ENCODE measurements around the gene GAB2.
"Not testable (repeated sequence)": the region's sequence is repeated elsewhere in the genome, so short reads cannot be mapped to it uniquely, and the experiment has no call there.

GAB2 gene

GRCh38 chr11:78259777-78260487 lies 157.7 kb downstream of the GAB2 start:
- FAIRE-seq, result no peak
- no peak for DNase-seq (ENCODE audit: insufficient read length, low spot score)

DNA sequence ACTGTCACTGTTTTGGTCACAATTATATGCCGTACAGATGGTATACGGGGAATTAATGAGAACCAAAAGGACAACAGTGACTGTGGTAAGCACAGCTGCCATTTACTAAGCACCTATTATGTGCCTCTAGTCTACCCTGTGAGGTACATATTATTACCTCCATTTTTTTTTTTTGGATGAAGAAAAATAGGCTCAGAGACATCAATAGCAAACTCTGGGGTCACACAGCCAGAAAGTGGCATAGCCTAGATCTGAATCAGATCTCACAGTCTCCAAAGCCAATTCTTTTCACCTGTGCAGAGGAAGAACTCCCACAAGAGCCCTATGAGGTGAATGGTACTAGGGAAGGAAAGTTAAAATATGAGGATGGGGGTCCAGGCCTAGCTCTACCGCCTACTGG lies 160.0 kb downstream of the GAB2 start:
- no peak for FAIRE-seq
- no peak for DNase-seq (ENCODE audit: insufficient read length, low spot score)

GRCh38 chr11:78256962-78257361 lies 160.7 kb downstream of the GAB2 start:
- no peak for DNase-seq (ENCODE audit: insufficient read length, low spot score)
- FAIRE-seq, result no peak

DNA sequence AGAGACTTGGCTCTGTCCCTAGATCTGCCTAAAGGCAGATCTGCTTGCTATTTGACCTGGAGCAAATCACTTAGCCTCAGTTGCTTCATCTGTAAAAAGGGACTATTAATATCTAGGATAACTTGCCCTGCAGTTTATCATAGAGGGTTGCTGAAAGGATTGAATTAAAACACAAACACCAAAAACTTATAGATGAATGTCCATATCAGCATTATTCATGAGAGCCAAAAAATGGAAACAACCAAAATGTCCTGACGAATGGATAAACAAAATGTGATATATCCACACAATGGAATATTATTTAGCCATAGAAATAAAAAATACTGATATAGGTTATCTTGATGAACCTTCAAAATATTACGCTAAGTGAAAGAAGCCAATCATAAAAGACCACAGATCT lies 161.7 kb downstream of the GAB2 start:
- DNase-seq (ENCODE audit: insufficient read length, low spot score) (no peak), FAIRE-seq (no peak)

GRCh38 chr11:78254268-78254667 lies 163.4 kb downstream of the GAB2 start:
- no peak for DNase-seq (ENCODE audit: insufficient read length, low spot score)
- FAIRE-seq, result no peak

DNA sequence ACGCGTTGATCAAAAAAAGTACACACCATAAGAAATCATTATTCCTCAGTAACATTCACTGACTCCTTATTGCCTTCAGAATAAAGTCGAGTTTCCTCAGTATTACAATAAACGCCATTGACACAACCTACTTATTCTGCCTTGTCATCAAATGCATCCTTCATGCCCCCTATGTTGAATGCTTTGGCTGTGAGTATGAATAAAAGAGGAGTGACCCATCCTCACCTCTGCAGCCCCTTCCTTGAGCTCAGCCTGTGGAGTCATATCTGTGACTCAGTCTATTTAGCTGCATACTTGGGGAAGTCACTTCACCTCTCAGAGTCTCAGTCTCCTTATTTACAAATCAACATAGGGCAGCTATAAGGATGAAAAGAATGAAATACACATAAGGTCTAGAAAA lies 163.8 kb downstream of the GAB2 start:
- DNase-seq (ENCODE audit: insufficient read length, low spot score) (no peak), FAIRE-seq (no peak)

GRCh38 chr11:78251083-78251775 lies 166.4 kb downstream of the GAB2 start:
- no peak for DNase-seq (ENCODE audit: insufficient read length, low spot score)
- no peak for FAIRE-seq

DNA sequence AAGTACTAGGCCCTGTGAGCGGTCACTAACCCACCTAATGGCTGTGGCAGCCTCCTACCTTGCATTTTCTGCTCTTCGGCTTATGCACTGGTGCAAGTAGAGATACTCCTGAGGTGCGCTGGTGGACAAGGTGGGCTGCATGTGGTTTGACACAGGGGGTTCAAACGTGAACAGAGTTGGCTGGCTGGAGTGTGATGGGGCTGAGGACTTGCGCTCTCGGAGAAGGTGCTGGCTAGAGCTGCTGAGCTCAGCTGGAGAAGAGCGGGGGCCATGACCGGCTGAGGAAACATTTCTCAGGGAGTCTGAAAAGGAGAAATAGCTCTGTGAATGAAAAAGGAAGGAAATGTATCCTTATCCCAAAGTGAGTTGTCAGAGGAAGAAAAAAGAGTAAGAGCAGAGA lies 167.5 kb downstream of the GAB2 start:
- FAIRE-seq (no peak), DNase-seq (ENCODE audit: insufficient read length, low spot score) (no peak)

- no peak for DNase-seq (ENCODE audit: insufficient read length, low spot score)
- no peak for FAIRE-seq
These were observed 168.7 kb downstream of the GAB2 start for GRCh38 chr11:78248903-78249302.

DNA sequence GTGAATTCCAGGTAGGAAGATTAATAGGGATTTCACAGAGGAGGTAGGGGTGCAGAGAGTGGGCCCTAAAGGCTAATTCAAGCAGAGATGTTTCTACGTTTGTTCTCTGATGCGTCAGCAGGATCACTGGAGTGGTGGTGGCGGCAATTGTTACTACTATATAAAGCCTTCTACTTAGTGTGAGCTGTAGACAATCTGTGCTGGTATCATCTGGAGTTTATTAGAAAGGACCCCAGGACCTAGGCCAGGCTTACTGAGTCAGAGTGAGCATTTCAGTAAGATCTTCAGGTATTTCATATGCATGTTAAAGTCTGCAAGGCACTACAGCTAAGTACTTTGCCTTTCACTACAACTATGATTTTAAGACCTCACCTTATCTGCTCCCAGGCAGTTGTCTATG lies 169.4 kb downstream of the GAB2 start:
- DNase-seq (ENCODE audit: insufficient read length, low spot score) (no peak), FAIRE-seq (no peak)

GRCh38 chr11:78244546-78245255 lies 172.9 kb downstream of the GAB2 start:
- FAIRE-seq, result no peak
- no peak for DNase-seq (ENCODE audit: insufficient read length, low spot score)

DNA sequence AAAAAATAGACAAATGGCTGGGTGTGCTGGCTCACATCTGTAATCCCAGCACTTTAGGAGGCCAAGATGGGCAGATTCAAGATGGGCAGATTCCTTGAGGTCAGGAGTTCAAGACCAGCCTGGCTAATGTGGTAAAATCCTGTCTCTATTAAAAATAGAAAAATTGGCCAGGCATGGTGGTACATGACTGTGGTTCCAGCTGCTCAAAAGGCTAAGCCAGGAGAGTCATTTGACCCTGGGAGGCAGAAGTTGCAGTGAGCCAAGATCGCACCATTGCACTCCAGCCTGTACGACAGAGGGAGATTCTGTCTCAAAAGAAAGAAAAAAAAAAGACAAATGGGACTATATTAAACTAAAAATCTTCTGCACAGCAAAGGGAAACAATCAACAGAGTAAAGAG lies 173.5 kb downstream of the GAB2 start:
- DNase-seq (ENCODE audit: insufficient read length, low spot score) (no peak), FAIRE-seq (no peak)

DNA sequence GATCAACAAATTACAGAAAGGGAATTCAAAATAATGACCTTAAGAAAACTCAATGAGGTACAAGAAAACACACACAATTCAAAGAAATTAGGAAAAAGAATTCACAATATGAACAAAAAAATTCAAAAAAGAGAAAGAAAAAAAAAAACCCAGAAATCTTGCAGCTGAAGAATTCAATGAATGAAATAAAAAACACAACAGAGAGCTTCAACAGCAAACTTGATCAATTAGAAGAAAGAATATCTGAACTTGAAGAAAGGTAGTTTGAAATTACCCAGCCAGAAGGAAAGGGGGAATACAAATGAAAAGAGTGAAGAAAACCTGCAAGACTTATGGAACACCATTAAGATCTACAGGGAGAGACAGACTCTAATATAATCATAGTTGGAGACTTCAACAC lies 176.1 kb downstream of the GAB2 start:
- DNase-seq (ENCODE audit: insufficient read length, low spot score) (no peak), FAIRE-seq (no peak)

GRCh38 chr11:78239781-78240180 lies 177.8 kb downstream of the GAB2 start:
- no peak for DNase-seq (ENCODE audit: insufficient read length, low spot score)
- FAIRE-seq, result no peak

DNA sequence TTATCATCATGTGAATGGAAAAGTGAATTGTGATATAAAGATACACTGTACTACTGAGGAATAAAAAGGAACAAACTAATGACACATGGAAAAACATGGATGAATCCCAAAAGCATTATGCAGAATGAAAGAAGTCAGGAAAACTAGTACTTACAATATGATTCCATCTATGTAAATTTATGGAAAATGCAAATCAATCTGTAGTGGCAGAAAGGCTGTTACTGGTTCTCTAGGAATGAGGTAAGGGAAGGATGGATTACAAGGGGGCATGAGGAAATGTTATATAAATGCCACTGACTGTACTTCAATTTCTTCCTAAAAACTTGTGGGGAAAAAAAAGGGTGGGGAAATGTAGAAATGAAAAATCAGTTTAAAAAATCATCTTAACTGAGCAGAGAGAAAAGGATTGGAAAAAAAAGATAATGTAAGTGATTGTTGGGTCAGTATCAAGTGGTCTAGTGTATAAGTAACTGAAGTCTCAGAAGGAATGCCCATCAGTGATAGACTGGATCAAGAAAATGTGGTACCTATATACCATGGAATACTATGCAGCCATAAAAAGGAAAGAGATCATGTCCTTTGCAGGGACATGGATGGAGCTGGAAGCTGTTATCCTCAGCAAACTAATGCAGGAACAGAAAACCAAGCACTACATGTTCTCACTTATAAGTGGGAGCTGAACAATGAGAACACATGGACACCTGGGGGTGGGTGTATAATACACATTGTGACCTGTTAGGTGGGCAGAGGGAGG lies 180.2 kb downstream of the GAB2 start:
- DNase-seq (ENCODE audit: insufficient read length, low spot score), result no peak
- no peak for FAIRE-seq

DNA sequence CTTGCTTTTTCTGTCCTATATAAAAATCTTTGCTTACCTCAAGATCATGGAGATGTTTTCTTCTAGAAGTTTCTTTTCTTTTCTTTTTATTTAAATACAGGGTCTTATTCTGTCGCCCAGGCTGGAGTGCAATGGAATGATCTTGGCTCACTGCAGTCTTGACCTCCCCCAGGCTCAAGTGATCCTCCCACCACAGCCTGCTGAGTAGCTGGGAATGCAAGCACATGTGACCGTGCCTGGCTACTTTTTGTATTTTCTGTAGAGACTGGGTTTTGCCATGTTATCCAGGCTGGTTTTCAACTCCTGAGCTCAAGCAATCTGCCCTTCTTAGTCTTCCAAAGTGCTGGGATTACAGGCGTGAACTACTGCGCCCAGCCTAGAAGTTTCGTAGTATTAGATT lies 183.6 kb downstream of the GAB2 start:
- DNase-seq (ENCODE audit: insufficient read length, low spot score) (no peak), FAIRE-seq (no peak)

GRCh38 chr11:78233046-78233445 lies 184.6 kb downstream of the GAB2 start:
- not testable (repeated sequence) for FAIRE-seq; DNase-seq (ENCODE audit: insufficient read length, low spot score)

DNA sequence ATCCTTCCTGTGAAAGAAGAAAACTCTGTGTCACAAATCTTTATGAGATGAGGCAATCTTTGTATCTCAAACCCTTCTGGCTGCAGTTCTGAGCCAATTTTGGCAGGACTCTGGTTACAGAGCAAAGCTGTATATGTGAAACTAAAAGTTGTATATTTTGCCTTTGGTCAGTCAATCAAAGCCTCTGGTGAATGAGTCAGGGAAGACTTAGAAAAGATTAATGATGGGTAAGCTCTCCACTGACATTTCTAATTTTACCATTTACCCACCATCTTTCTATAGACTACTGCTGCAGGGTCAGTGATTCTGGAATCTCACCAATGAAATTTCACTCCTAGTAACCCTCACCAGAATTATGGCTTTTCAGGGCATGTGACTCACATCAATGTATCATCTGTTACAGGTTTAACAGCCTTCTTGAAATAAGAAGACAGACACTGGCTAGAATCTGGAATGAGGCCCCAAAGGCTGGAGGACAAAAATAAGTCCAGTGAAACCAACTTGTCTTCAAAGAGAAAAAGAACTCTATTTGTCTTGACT lies 185.6 kb downstream of the GAB2 start:
- no peak for FAIRE-seq
- DNase-seq (ENCODE audit: insufficient read length, low spot score), result no peak

GRCh38 chr11:78230161-78230877 lies 187.3 kb downstream of the GAB2 start:
- DNase-seq (ENCODE audit: insufficient read length, low spot score), result no peak
- no peak for FAIRE-seq

- DNase-seq (ENCODE audit: insufficient read length, low spot score) (no peak), FAIRE-seq (no peak)
These were observed 188.5 kb downstream of the GAB2 start for GRCh38 chr11:78229106-78229505.

All from GM19239 (cell line).